ENCODE measurements around the gene KCNJ11.

KCNJ11 gene

DNA sequence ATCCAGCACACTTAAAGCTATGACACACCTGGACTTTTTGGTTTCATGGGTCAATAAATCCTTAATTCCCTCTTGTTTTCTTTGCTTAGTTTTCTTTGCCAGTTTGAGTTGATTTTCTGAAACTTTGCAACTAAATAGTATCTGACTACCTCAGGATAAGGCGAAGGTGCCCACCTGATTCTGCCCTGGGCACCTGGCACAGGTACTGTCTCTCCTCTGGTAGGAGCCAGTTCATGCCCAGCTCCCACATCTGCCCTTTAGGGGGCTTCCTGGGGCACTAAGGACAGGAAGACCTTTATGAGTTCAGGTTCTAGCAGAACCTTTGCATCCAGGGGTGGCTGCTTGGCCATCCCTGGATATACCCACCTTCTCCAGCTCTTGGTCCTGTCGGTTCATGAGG is 19.6 kb upstream of the KCNJ11 start:
- DNase-seq: no peak

DNA sequence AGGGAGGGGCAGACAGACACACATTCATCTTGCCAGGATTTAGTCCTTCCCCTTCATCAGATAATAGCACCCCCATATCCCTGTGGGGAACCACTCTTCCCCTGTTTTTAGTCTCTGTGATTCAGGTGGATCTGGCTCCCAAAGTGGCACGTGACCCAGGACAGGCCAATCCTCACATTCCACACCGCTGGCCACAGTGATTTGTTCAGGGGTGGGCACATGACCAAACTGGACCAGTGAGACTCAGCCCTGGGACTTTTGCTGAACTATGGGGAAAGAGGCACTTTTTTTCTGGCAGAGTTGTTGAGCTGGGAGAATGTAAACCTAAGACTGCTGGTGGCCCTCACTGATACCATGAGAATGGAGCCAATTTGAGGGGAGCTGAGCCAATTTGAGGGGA is 19.1 kb upstream of the KCNJ11 start:
- no peak for DNase-seq

GRCh38 chr11:17406818-17407149 is 18.3 kb upstream of the KCNJ11 start:
- DNase-seq: no peak

DNA sequence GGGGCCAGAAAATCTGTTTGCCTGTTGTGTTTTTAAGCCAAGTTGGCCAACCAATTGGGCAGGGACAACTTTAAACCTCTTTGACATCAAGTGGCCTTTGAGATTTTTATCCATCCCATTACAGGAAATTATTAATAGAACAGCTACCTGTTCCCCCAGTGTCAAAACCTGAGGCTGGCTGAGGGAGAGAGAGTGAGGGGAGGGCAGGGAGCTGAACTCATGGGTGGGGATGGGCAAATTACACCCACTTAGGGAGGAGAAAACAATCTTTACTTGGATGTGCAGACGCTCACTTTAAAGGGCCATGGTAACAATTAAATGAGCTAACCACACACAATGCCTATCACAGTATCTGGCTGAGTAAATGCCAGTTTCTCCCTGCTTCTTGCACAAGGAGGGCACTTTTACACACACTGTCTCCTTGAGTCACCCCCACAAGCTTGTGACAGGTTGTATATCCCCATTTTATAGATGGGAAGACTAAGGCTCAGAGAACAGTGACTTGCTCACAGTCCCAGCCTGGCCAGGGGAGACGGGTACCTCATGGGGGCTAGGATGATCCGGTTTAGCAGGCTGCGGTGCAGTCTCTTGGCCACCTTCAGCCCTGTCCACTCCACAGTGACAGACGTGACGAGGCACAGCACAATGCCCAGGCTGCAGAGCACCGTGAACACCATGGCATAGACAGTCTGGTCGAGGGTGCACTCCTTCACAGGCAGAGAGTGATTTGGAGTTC is 17.8 kb upstream of the KCNJ11 start:
- DNase-seq: no peak

GRCh38 chr11:17405232-17406005 is 17.0 kb upstream of the KCNJ11 start:
- DNase-seq: no peak

- no peak for DNase-seq
Observed at GRCh38 chr11:17403980-17404759, 15.7 kb upstream of the KCNJ11 start.

- DNase-seq: no peak
Observed at GRCh38 chr11:17402486-17402885, 14.0 kb upstream of the KCNJ11 start.

DNA sequence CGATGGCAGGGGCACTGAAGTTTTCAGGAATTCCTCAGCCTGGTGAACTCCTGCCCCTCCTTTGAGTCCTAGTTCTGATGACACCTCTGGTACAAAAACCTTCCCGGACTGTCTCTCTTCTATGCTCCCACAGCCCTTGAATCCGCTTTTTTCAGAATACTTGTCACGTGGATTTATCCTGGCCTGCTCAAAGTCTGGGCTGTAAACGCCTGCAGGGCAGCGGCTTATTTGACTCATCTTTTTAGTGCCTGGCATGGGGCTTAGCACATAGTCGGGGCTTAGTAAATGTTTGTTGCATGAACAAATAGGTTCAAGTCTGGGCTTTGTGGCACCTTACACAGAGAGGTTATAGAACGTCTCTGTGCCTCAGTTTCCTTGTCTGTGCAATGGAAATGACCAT is 13.4 kb upstream of the KCNJ11 start:
- no peak for DNase-seq

GRCh38 chr11:17401316-17401715 is 12.9 kb upstream of the KCNJ11 start:
- no peak for DNase-seq

DNA sequence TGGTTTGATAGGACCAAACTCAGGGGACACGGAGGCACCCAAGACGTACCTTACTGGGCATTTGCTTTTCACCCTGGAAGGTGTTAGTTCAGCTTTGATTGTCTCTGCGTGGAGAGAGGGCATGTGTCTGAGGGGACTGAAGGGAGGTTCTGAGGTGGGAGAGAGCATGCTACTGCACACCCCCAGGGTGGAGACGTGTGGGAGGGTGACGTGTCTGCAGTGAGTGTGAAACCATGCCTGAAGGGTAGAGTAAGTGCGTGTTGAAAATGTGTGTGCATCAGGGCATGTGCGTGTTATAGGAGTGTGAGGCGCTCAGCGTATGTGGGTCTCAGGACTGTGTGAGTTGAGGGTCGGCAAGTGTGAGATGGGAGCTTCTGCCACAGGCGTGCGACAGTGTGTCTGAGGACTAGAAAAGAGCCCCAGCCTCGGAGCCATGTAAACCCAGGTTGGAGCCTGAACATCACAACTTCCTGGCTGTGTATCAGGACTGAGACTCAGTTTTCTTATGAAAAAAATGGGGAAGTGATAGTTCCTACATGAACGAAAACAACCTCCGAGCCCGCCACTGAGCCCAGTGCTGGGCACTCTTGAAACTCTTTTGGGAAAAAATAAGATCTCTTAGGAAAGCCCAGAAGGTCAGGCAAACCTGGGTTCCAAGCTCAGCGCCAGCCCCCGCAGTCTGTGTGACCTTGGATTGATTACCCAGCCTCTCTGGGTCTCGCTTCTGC is 11.8 kb upstream of the KCNJ11 start:
- DNase-seq: no peak

DNA sequence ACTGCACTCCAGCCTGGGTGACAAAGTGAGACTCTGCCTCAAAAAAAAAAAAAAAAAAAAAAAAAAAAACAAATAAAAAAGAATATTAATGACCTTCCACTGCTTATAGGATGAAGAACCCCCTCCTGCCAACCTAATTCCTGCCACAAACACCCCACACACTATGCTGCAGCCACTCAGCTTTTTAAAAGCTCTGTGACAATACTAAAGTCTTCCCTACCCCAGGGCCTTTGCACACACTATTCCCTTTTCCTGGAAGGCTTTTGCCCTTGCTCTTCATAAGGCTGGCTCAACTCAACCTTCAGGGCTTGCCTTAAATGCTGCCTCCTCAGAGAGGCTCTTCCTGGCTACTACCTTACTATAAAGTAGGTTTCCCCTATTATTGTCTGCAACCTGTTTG is 10.8 kb upstream of the KCNJ11 start:
- DNase-seq: no peak

DNA sequence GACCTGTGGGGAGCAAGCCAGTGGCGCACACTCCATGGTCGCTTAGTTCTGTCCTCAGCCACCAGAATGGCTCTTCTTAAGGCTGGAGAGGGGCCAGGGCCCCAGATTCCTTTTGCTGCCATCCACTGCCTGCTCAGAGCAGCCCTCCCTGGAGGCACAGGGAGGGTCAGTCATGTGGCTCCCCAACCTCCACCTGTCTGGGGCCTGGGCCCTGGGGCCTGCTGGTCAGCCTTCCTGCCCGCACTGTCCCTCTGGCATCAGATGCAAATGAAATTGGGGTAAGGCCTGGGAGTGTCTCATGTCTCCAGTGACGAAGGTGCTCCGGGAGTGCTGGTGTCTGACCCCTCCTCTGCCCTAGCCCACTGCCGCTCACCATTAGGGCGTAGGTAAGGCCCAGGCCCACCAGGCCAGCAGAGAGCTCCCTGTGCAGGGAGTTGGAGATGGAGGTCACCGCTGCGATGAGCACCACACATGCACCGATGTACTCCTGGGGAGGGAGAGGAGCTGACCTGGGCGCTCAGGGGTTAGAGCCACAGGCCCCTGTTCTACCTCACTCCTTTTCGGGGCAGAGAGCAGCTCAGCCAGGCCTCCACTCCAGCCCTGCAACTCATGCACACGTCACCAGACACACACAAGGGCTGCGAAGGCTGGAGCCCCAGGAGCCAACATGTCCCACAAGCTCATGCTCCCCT is 9.0 kb upstream of the KCNJ11 start:
- no peak for DNase-seq

DNA sequence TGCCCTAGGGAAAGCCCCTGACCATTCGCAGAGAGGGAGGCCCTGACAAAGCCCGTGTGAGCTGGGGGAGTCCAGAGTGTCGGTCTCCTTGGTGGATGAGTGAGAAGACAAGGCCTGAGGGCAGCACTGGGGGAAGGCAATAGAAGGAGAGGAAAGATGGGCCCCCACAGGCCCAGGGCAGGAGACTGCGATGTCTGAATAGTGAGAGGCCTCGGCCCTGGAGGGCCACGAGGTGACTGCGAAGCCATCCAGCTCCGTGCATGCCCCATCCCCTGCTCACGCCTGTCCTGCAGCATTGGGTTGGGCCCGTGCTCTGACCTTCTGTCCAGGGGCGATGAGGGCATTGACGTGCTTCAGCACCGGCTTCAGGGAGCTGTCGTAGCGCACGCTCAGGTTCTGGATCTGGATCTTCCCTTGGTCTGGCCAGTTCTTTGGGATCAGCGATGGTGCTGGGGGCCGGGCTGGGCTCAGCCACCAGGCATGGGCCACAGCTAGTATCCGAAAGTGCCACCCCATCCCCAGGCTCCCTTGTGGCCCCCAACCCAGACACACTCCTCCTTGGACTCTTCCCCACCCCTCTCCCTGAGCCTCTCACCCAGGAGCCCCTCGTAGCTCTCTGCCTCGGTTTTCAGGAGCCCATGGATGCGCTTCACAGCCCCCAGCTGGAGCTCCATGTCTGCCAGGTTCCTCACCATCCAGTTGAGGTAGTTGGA is 8.3 kb upstream of the KCNJ11 start:
- DNase-seq: no peak

DNA sequence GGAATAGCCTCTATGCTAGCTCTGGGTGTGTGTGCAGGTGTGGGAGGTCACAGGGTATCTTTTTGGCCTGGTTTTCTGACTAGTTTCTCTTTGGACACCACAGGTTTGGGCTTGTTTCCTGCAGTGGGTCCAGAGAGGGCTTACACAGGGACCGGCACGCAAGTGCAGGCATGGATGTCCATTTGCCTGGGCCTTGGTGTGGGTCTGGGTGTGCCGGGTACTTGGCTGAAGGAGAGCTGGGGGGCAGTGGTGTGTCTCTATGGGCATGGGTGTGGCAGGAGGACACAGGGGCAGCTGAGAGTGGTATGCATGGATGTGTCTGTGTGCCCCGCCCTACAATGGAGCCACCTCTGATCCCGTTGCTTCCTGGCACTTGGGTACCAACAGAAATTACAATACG is 7.5 kb upstream of the KCNJ11 start:
- no peak for DNase-seq

- DNase-seq: peak in 1 of 2 experiments; percentile 7
Observed at GRCh38 chr11:17395554-17395961, 7.1 kb upstream of the KCNJ11 start.

DNA sequence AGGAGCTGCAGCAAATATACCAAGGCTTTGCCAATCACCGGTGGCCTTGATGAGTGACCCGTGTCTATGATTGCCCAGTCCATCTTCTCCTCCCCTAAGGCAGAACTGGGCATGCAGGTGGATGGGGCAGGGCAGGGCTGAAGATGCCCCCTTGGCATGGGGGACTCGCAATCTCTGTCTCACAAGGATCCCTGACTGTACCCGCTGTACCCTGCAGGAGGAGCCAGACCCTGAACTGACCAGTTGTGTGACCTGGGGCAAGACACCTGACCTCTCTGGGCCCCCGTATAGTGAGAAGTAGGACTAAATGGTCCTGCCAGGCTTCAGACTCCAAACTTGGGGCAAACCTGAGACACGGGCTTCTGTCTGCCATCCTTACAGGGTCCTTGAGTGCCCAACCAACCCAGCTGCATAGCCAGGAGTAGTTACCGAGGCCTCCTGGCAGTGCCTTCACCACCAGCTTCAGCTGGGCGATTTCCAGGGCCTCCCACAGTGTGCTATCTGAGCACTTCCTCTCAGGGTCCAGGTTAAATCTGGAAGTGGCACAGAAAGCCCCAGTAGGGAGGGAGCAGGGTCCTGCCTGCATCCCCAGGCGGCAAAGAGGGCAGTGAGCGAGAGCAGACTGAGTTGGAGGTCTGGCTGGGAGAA is 6.4 kb upstream of the KCNJ11 start:
- DNase-seq: no peak

GRCh38 chr11:17393472-17393871 is 5.0 kb upstream of the KCNJ11 start:
- no peak for DNase-seq

DNA sequence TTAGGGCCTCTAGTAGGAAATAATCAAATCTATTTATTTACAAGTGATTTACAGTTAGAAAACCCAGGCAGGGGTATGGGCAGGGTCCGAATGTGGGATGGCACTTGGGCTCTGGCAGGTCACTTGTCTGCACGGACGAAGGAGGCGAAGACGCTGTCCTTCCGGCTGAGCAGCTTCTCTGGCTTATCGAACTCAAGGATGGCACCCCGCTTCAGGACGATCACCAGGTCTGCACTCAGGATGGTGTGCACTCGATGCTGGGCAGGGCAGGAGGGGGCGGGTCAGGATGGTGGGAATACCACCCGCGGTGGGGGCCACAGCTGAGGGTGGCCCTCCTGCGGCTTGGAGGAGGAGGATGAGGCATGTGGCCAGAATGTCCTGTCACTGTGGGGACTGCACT is 4.4 kb upstream of the KCNJ11 start:
- DNase-seq: no peak

GRCh38 chr11:17391493-17392355 is 3.3 kb upstream of the KCNJ11 start:
- DNase-seq: no peak

- no peak for DNase-seq
Observed at GRCh38 chr11:17389957-17390649, 1.6 kb upstream of the KCNJ11 start.
